NK-92 treated with Interleukin-12 subunit alpha and Interleukin-12 subunit beta, amount 100 ng/mL, for 24 hours (cell line): Measurements from ENCODE around the gene HSPD1.

Experiments
- DNase-seq: peaks from one replicate; lab custom pipeline; 2025; lab: John Stamatoyannopoulos, UW

The HSPD1 gene

DNA sequence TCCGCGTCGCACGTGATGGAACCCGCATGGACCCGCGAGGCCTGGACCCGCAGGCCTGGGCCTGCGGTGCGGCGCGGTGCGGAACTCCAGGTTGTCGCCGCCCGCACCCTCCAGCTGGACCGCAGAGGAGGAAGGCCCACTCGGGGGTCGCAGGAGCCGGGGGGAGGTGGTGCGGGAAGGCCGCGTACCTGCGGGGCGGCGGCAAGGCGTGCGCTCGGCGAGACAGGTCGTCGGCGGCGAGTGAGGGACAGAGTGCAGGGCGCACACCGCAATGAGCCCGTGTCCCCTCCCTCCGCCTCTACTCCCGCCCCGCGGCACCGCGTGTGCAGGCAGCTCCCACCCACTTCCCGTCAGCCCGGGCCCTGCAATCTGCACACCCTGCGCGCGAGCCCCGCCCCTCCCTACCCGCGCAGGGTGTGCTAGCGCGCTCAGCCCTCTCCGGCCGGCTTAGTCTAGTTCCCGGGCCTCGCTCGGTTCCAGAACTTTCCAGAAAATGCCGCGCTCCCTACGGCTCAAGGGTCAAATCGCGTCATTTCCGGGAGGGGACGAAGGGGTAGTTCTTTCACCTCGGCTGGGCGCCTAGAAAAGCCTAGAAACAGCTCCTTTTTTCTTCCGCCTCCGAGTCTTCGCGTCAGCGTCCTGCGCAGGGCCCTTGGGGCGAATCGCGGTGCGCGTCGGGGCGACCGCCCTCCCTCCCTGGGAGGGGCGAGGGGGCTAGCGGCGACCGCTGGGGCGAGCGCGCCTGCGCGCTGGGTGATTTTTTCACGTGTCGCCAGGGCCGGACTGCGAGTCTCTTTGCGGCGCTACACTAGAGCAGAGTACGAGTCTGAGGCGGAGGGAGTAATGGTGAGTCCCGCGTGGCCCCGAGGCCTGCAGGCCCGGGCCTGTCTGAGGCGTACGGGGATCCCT lies at the start of gene HSPD1, which contains the start of gene HSPE1:
Gene HSPD1 (minus strand): TSS at position 247 of the 909 bp plus-strand sequence. CDS start 992 bp downstream, outside the sequence.
Gene HSPE1 (plus strand): TSS at position 786 of the 909 bp plus-strand sequence. CDS start 58 bp downstream, at position 844.
- DNase-seq: peak; percentile 97

DNA sequence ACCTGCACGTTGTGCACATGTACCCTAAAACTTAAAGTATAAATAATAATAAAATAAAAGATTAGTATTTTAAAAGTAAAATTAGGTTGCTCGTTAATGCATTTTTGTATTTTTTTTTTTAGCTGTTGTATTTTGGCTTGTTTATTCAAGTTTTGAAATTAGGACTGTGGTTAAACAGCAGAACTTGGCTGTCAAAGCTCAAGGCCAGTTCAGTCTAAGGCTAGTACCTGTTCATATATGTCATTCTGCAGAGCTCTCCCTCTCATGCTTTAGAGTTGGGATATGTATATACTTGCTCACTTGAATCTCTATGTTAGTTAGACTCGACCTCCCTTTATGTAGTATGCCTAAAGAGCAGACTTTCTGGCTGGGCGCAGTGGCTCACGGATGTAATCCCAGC lies 48.9 kb upstream of the HSPD1 start:
- no peak for DNase-seq

DNA sequence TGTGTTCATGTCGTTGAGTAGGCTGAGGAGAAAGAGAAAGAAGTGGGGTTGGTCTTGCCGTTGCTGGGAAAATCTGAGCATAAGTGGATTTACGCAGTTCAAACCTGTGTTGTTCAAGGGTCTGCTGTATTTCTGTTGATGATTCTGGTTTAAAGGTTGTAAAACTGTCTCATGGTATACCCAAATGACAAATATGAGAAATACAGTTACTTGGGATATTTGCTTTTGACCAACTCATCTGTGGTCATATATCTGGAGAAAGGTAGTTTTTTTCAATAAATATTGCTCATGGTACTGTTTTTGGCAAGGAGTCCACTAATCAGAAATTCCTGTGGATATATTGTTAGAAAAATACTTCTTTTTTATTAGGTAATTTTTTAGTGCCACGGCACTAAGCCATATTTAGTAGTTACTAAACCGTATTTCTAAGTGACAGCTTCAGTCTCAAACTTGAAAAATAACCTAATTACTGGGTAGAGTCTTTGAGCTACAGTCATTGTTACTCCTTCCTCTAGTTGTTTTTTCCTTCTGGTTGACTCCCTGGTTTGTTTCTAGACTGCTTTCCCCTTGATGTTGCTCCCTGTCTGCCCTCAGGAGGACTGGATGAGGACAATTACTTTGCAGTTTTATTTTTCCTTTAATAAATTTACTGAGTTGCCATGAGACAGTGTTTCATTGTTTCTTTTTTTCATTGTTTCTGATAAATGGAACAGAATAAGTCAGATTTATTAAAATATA lies 47.7 kb upstream of the HSPD1 start:
- DNase-seq: no peak

DNA sequence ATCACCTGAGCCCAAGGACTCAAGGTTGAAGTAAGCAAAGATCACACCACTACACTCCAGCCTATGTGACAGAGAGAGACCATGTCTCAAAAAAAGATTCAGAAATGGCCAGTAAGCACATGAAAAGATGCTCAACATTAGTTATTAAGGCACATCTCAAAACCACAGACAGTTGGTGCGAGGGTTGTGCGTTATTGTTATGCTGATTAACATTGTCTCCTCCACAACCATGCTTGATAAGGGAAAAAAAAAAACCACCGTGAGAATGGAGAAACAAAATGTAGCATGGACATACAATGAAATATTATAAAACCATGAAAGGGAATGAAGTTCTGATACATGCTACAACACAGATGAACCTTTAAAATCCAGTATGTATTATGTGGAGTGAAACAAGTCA lies 43.6 kb upstream of the HSPD1 start:
- no peak for DNase-seq

DNA sequence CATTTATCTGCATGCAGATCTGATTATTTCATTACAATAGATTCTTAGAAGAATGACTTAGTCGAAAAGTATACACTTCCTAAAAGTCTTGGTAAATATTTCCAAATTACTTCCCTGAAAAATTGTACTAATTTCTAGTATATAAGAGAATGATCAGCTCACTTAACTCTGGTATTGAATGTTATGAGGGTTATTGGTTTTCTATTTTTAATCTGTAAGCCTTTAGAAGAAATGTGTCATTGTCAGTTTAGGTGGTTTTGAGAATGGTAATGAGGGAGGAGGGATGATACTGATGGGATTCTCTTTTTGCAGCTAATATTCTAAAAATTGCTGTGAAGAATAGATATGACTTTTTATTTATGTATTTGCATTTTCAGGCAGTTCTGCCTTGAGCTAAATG lies 40.1 kb upstream of the HSPD1 start:
- DNase-seq: no peak

DNA sequence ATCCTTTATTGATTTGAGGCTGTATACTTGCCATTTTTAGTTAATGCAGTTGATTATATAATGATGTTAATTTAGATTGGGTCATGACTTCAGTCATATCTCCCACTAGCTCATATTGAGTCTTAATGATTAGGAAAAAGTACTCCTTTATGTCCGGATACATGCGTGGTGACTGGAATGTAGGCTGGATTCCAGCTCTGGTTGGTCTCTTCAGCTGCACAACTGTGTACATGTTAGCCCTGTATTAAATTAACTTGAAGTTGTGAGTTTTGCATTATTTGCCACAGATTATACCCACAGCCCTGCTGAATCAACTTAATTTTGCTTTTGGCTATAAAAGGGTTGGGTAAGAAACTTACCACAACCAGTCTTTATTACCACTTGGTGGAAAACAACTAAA lies 38.8 kb upstream of the HSPD1 start:
- DNase-seq: no peak

DNA sequence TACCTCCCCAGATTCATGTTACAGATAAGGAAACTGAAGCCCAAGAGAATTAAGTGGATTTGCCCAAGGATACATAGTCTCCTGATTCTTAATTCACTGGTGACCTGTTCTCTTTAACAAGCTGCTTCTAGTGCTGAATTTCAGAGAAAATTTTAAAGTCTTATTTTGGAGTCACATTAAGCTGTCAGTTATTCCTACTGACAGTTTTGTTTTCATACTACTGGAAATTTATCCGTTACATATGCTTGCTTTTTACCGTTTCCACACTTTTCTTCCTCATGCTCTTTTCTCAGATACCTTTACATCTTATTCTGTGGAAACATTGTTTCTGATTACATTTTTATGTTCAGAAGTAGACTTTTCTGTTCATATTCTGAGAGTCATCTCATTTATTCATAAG lies 17.5 kb upstream of the HSPD1 start:
- no peak for DNase-seq

DNA sequence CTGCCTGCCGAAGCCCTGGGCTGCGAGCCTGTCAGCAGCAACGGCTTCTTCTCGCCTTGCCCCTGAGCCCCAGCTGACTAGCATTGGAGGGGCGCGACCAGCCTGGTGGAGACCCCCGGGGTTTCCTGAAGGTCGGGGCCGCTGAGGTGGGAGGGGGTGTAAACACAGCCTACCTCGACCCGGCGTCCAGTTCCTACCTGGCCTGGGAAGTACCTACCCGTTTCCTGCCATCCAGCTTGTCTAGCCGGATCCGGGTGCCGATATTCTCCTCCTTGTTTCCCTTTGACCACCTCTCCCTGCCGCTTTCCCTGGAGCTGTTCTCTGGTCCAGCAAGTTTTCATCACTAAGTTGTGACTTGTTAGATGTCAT lies 16.7 kb upstream of the HSPD1 start:
- DNase-seq: no peak

DNA sequence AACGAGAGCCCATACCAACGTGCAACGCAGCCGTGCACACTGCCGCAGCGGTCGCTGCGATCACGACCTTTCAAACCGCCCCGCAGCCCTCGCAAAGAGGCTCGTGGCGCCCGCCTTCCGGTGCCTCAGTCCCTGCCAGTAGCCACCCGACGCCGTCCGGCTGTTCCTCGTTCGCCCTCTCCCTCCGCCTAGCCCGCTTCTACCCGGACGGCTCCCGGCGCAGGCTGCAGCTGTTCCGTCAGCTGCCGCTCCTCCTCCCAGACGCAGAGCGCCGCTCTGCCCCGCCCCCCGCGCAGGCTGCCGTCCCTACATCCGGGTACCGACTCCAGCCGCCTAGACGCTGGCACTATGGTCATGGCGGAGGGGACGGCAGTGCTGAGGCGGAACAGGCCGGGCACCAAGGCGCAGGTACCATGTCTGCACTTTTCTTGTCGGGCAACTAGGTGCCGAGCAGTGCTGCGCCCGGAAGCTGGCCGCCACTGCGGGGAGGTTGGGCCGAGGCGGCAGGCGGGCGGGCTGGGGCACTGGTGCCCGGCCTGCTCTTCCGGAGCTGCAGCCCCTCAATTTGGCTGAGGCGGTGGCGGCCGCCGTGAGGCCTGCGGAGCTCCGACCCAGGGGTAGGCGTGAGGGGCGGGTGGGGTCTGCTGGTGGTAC lies 16.2 kb upstream of the HSPD1 start, which contains the start of gene MOB4:
Gene MOB4 (plus strand): TSS at position 328 of the 654 bp plus-strand sequence. CDS start 21 bp downstream, at position 349.
- DNase-seq: peak; percentile 93

DNA sequence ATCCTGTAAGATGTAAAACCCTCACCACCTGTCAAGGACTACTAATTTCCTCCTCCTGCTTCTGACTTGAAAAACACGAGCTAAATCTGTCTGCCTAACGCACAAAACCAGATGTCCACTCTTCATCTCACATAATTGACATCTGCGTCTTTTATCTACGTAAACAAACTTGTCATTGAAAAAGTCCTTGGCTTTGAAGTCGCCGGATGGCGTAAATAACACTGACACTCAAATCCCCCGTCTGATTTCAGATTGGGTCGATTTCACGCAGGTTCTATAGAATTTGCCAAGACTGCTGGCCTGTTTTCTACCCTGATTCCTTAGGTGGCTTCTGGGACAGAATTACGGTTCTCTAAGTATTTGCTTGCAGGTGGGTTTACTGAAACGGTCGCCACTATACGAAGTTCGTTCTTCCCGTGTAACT lies 15.7 kb upstream of the HSPD1 start:
- no peak for DNase-seq

DNA sequence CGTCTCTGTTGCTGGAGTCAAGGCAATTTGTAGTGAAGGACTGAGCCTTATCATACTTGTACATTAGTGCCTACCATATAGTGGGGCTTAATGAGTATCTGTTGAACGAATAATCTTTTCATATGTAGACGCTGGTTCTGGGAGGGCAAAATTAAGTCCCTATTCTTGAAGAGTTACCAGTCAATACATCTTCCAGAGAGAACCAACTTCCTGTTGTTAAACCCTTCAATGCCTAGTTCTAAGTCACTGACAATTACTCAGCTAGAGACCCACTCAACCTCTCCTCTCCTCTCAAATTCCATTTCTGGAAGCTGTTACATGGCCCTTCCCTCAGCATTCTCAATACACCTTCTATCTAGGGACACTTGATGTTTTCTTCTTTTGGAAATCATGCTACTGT lies 15.1 kb upstream of the HSPD1 start:
- DNase-seq: no peak

DNA sequence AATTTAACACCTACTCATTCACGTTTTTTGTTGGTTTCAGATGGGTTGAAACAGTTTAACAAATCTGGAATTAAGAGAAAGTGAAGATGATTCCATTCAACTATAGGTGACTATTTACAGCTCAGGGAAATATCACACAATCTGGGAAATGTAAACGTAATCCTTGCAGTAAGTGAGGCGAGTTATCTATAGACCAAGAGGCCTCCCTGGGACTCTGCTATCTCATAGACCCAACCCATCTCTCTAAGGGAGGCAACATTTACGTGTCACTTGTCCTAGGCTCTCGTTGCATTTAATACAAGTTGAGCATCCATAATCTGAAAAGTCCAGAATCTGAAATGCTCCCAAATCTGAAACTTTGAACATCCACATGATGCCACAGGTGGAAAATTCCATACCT lies 14.3 kb upstream of the HSPD1 start:
- DNase-seq: no peak

DNA sequence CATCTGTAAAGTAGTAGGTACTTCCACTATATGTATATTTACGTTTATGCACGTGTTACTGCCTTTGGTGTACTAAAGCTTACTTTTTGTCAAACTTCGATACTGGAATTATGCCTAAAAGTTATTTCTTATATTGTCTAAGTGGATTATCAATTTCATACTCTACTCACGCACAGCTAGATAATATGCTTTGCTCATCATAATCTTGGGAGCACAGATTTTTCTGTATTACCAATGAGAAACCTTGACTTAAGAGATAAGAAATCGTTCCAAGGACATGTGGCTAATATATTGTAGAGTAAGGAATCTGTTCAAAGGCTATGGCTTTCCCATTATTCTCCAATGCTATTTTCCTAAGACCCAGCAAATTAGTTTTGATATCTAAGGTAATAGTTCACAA lies 7.0 kb upstream of the HSPD1 start:
- no peak for DNase-seq

DNA sequence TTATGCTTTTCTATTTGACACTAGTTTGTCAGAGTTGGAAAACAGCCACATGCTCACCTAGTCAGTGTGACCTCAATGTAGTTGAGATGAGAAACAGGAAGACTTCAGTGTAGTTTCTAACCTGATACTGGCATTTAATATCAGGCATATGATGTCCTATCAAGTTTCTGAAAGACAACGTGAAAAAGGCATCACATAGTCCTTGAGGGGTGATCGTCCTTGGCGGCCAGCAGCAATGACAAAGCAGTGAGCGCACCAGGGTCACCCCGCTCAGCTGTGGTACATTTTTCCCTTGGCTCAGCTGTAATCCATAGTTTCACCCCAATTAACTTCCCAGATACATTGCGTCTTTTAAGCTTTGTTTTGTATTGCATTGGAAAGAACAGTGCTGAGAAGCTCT lies 4.9 kb upstream of the HSPD1 start:
- DNase-seq: no peak

DNA sequence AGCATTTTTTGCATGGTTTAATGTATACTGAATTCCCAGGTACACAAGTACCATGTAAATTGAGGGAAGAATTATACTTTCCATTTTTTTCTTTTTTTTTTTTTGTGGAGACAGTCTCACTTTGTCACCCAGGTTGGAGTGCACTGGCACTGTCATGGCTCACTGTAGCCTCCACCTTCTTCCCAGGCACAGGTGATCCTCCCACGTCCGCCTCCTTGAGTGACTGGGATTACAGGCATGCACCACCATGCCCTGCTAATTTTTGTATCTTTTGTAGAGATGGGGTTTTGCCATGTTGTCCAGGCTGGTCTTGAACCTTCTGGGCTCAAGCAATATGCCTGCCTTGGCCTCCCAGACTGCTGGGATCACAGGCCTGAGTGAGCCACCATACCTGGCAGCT lies 4.4 kb upstream of the HSPD1 start:
- DNase-seq: no peak

DNA sequence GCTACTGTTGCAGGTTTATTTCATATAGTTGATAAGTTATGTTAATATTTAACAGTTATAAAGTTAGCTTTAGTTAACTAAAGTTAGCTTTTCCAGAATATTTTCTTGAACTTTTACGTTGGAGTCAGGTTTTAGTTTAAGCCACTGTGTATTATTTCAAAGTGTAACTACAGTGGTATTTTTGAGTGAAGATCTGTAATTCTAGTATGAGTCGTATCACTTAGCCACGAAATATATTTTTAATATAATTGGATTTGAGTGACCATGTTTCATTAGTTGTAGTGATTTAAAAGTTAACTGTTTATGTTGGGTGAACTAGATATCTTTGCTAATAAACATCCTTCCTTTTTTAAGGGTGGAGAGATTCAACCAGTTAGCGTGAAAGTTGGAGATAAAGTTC lies 3.0 kb upstream of the HSPD1 start:
- no peak for DNase-seq

DNA sequence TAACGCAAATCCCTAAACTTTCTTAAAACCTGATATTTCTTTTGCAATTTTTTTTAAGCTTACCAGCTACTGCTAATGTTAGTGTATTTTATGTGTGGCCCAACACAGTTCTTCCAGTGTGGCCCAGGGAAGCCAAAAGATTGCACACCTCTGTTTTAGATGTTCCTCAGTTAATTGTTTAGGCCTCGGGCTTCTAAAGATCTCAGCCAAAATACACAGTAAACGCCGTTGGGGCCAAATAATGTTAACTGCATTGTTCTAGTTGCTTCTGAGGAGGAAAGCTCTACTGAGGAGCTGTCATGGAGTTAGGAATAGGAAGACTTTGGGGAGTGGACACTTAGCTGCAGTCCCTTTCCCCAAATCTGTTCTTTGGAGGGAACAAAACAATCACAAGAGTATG lies 2.6 kb upstream of the HSPD1 start:
- DNase-seq: no peak

DNA sequence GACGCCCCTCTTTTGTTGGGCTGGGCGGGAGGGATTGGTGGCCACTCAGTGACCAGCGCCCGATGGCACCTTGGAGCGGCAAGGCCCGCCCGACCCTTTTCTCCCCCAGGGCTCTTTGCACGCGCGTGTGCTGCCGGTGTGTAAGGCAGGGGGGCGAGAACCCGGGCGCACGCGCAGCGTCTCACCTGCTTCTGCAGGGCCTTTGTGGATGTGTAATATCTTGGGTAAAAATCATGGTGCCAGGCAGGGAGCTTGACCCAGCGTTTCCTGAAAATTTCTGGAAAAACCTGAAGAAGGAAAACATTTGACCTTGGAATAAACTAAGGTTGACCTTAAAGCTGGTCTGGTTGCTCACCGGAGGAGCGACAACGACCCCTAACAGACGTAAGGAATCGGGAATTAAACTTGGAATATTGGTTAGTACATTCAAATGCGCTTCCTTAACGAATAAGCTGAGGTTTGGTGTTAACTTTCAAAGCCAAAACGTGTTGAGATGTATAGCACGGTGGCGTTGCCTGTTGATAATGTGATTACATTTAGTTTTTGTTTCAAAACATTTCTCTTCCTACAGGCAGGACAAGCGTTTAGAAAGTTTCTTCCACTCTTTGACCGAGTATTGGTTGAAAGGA lies 977 bp upstream of the HSPD1 start:
- no peak for DNase-seq

DNA sequence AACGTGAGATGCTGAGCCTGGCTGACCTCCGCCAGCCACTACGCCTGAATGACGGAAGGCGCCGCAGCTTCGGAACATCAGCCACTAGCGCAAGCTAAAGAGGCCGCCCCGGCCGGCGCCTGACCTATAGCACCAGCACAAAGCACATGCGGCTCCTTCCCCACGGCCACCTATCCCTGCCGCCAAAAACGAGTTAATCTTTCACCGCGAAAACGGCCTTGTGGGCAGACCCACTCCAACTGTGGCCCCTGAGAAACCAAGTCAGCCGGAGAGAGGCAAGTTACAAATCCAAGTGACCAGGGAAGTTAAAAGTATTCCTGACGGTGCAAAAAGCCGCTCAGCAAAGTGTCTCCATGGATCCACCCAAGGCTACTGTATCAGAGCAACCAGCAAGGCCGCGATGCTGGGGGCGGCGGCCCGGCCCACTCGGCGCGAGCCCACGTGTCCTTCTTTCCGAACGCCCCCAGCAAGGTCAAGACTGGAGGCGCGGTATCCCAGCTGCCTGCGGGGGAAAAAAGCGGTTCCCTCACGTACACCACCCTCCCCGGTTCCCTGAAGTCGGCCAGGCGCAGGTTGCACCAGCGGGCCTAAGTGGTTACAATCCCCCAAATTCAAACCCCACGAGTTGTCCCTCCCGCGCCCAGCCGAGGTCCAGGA lies 575 bp downstream of the HSPD1 start:
- DNase-seq: peak; percentile 57

DNA sequence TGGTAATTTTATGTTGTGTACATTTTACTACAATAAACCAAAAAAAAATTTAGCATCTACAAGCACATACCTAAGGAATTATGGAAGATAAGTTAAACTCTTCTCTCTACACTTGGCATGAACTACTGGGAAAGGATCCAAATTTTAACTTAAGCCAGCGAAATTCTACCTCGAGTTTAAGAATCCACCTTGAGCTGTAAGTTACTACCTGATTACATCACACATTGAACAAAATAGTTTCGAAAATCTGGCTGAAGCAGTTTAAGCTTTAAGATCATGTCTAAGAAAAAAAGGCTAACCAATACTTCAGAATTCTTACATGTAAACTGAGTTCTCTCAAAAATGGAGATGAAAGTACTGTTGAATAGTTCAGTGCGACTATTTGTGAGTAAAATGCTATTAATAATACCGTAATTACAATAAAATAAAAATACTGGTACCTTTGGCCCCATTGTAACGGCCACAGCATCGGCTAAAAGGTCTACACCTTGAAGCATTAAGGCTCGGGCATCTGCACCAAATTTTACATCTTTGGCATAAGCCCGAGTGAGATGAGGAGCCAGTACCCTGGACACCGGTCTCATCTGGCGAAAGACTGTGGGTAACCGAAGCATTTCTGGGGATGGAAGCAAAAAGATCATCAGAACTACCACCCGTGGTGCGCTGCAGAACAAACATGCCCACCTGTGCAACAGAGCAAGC lies 1.3 kb downstream of the HSPD1 start:
- no peak for DNase-seq

DNA sequence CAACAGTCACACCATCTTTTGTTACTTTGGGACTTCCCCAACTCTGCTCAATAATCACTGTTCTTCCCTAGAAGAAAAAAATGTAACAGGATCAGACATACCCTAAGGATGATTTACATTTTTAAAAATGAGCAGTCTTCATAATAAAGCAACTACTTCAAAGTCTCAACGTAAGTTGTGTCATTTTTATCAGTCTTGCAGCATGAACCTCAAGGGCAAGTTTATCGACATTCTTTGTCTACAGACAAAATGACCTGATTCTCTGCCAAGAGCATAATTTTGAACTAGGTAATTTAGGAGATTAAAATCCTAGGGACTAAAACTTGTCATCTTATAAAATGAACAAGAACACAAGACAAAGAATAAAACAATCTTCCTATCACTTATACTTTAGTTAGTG lies 2.3 kb downstream of the HSPD1 start:
- DNase-seq: no peak
